NCI-H2029 (cell line): ENCODE results near the gene ATP10A.
"Not testable (repeated sequence)": the region's sequence is repeated elsewhere in the genome, so short reads cannot be mapped to it uniquely, and the experiment has no call there.

Experiments used
- DNase-seq: peaks from one replicate; lab custom pipeline; 2025; lab: John Stamatoyannopoulos, UW

Gene ATP10A

GRCh38 chr15:25856059-25856458 lies 7.1 kb downstream of the ATP10A start:
- not testable (repeated sequence) for DNase-seq

DNA sequence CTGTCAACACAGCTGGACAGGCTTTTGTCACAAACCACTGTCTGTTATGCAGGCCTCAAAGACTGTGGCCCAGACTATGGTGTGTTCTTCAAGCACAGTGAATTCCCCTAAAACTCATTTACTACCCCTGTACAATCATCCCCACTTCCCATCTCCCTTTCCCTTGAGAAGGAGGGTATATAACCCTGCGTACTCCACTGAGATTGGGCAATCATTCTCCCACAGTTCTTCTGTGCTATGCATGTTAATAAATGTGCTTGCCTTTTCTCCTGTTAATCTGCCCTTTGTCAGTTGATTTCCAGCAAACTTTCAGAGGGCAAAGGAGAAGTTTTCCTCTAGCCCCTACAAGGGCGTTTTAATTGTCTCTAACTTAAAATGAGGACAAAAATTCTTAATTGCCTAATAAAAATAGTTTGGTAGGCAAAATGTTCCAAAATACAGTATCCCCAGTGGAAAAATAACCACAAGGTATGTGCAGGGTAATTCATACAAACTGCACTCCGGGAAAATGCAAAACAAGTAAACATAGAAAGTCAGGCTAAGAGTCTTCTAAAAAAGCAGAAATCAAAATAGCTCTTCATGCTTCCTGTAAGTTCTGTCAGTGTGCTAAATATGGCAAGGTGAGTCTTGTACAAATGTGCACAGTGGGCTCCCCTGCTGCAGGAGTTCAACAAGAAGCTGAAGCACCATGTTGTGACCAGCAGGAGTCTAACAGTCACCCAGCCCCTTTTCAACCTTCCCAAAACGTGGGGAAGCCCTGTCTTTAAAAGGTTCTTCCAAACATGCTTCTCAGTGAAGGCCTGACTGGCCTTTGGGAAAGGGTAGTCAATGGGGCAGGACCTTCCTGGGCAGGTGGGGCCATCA lies 10.2 kb downstream of the ATP10A start:
- DNase-seq, result no peak

GRCh38 chr15:25852027-25852426 lies 11.1 kb downstream of the ATP10A start:
- no peak for DNase-seq

DNA sequence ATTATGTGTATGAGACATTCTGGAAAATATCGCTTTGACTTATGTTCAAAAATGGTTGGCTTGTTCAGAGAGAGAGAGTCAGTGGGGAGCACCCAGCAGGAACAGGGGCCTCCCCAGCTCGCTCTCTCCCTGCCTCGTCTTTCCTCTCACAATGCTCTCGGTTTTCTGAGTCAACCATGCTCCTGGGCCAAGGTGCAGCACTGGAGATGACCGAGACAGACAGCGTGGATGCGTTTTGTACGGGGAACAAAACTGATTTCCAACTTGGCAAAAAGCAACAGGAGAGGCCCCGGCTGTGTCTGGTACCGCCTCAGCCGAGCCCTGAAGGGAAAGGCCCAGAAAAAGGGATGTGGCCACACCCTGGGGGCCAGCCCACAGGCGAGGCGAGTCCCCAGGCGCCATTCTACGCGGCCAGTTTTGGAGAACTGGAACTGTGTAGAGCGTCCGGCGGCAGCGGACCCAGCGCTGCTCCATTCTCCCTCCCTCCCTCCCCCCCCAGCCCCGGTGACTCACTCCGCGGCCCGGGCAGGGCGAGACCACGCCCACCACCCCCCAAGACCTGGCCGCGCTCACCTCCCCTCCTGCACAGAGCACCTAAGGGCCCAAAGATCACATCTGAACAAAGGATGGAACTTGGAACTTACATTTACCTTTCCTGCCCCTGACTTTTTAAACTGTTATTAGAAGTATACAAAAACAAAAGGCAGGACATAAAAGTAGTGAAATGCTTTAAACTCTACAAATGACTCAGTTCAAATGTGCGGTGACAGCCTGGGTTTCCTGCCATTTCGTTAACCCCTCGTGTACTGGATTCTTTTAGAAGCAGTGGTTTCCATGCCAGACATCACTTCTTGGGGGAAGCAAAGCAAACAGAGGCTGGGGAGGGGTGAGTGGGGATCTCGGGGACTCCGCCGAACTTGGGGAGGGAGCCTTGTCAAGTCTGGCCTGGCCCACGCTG lies 12.7 kb downstream of the ATP10A start:
- DNase-seq, result no peak

DNA sequence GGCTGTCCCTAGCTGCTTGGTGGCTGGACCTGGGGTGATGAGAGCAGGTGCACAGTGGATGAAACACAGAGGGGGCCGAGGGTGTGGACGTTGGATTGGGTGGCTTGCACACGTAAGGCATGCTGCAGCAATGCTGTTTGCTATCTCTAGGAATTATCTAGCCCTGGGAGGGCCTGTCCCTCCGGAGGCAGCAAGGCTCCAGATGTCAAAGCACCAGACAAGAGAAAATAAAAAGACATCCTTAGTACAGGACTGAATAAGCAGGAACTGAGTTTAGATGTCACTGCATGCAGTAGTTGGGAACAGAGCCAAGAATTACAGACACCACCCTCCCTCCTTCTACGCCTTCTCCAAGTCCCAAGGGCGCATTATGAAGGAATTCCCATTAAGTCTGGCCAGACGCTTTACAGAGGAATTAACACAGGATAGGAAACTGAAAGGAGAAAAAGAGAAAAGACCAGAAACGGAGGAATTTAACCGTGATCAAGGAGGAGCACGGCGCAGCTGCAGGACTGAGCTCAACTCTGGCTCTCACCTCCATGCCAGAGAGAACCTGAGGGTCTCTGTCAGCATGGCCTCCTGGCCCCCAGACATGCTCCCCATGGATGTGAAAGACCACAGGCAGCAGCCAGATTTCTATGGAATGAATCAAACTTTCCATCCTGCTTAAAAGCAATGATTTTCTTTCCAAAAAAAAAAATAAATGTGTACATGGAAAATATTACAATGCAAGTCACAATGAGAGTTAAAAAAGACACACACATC lies 13.8 kb downstream of the ATP10A start:
- no peak for DNase-seq

- no peak for DNase-seq
These were observed 14.4 kb downstream of the ATP10A start for GRCh38 chr15:25848784-25849156.

DNA sequence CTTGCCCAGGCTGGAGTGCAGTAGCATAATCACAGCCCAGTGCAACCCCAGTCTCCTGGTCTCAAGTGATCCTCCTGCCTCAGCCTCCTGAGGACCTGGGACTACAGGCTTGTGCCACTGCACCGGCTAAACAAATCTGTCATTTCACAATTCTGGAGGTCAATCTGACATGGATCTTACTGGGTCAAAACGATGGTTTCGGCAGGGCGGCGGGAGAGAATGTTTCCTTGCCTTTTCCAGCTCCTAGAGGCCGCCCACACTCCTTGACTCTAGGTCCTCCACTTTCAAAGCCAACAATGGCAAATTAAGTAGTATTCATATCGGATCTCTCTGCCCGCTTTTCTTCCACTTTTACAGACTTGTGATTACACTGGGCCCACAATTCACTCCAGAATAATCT lies 14.8 kb downstream of the ATP10A start:
- DNase-seq, result no peak

- no peak for DNase-seq
These were observed 16.1 kb downstream of the ATP10A start for GRCh38 chr15:25847051-25847450.

GRCh38 chr15:25846377-25846776 lies 16.8 kb downstream of the ATP10A start:
- no peak for DNase-seq

- no peak for DNase-seq
These were observed 18.0 kb downstream of the ATP10A start for GRCh38 chr15:25844981-25845680.

GRCh38 chr15:25844542-25844941 lies 18.6 kb downstream of the ATP10A start:
- DNase-seq, result no peak

- no peak for DNase-seq
These were observed 19.1 kb downstream of the ATP10A start for GRCh38 chr15:25844076-25844475.

DNA sequence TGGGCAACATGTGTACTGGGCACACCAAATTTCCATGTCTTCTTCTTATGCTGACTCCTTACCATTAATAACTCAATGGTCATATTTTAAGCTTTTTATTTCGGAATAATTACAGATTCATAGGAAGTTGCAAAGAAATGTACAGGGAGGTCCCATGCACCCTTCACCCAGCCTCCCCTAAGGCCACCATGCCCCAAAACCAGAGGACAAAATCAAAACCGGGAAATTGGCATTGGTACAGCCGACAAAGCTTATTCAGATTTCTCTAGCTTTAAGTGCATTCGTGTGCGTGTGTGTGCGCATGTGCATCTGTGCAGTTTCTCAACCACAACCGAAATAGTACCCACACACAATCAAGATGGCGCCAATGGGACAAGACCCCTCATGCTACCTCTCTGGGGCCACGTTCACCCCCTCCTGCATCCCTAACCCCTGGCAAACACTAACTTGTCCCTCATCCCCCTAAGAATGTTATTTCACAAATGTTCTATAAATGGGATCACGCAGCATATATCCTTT lies 23.4 kb downstream of the ATP10A start:
- no peak for DNase-seq

GRCh38 chr15:25838871-25839195 lies 24.3 kb downstream of the ATP10A start:
- DNase-seq, result no peak

DNA sequence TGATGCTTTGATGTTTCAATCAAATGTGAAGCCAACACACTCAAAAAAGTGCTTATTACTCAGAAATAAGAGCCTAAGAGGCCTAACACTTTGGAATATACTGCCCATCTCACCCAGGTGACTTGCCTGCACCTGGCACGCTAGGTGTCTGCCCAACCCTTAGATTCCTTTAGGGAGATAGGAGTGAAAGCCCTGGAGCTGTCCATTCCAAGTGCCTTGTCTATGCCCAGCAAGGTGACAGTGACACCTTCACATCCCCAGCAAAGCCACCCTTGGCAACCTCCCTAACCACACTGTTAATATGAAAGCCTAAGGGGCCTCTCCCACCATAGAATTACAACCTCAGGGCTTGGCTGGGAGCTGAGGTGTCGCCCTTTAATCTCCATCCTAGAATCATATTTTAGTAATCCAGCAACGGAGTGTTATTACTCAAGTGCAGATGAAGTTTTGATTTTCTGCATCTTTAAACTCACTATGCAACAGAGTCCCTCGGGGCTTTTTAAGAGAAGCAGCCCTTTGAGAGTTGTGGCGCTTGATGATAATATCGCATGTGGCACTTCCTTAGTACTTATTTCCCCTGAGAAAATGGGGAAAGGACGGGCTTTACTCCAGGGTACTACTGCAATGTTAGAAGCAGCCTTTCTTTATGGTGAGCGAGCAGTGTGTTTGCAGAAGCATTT lies 24.8 kb downstream of the ATP10A start:
- DNase-seq, result no peak

DNA sequence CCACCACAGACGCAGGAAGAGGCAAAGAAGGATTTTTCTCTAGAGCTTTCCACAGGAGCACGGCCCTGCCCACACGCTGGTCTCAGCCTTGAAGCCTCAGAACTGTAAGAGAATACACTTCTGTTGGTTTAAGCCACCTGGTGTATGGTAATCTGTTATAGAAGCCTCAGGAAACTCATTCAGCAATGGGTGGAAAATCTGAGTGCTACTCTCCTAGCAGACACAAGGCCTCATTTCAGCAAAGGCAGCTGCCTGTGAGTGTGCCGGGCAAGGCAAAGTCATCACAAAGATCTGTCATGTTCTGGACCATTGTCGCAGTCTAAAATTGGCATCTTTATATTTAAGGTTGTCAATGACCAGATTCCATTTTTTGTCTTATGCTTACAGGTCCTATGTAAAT lies 31.0 kb downstream of the ATP10A start:
- no peak for DNase-seq

- no peak for DNase-seq
These were observed 32.2 kb downstream of the ATP10A start for GRCh38 chr15:25830844-25831451.

DNA sequence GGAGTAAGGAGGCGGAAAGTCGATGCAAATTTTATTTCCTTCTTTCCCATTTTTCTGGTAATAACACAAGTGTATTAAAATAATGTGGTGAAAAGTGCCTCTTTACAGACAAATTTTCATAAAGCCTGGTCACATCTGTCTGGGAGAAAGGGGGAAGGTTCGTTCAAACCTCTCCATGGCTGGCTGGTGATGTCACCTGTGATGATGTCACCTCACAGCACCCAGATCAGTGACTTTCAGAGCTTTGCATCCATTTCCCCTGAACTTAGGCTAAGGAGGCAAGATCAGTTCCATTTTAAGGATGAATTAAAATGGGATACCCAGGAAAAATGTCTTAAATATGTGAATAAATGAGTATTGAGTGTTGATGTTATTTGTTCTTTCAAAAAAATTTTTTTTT lies 34.1 kb downstream of the ATP10A start:
- DNase-seq, result no peak

DNA sequence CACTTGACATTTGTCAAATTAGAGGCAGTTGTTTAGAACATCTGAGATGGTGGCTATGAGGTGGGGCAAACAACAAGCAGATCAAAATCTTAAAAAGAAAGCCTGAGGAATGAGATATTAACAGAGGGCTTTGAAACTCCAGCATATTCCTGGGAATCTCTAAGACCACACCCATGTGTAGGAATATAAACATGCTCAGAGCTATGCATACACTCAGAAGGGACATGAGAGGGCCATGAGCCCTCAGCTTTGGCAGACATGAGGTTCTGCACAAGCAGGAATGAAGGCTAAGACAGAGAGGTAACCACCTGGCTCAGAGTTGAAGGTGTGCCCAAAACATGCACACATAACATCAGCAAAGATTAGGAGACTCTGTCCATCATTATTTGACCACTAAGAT lies 37.9 kb downstream of the ATP10A start:
- no peak for DNase-seq

DNA sequence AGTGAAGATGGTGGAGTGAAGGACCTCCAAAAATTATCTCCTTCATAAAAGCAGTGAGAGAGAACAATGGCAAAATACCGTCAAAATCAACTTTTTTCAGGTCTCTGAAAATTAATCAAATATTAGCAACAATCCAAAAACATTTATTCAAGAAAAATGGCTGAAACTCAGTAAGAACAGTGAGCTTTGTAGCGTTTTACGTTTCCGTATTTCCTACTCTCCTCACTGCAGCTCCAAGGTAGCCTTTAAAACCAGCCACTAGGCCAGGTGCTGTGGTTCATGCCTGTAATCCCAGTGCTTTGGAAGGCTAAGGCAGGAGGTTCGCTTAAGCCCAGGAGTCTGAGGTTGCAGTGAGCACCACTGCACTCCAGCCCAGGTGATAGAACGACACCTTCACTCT lies 38.5 kb downstream of the ATP10A start:
- DNase-seq, result no peak

DNA sequence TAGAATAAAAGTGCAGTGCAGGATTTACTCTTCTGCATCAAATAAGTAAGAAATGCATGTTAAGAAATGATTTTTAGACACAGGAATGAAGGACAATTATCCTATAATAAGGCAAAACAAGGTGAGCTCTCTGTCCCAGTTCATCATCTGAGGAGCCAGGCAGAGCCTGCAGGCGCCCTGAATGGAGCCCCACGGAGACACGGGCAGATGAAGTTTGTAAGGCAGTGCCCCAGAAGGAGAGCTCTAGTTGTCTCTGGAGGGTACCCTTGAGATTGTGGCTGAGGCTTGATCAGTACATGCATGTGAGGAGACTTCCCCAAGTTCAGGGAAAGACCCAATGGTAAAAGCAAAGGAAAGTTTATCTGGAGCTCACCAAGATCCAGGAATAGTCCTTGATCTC lies 50.3 kb downstream of the ATP10A start:
- no peak for DNase-seq
